Natural killer cell (primary cell): ENCODE data around the gene HIRA. TPM values are rescaled to one million over a fixed set of nuclear protein-coding genes. Genes with fewer than 3 reads are reported as not detected.

ENCODE experiments used
- ATAC-seq, 3 donors: fragments of 150-1000 bp in 2 of 3; fragments of 200-7000 bp in 1 of 3; cut with Tn5 transposase; 1 replicate in 1 of 3; 2 replicates in 2 of 3; pipeline ENCODE4 v1.10.0; 2021; ENCODE audit warnings: mild to moderate bottlenecking in 2 of 3, moderate library complexity in 2 of 3
- DNase-seq, 2 donors: peaks; one replicate each; pipeline versions ENCODE4 v3.0.0 to v3.0.0-alpha.2; 2013 to 2021; ENCODE audit warnings: mixed read lengths in 1 of 2
- H3K27ac ChIP-seq: one replicate; pipeline ENCODE4 v1.5.1; 2013; ENCODE audit warnings: mild to moderate bottlenecking, low read length
- H3K27me3 ChIP-seq: one replicate; pipeline ENCODE4 v1.6.1; 2013; ENCODE audit warnings: low read length; ENCODE audit not compliant: control insufficient read depth, insufficient read depth
- H3K36me3 ChIP-seq: one replicate; pipeline ENCODE4 v1.6.1; 2013; ENCODE audit warnings: low read length; ENCODE audit not compliant: control insufficient read depth, insufficient read depth
- H3K4me1 ChIP-seq: one replicate; pipeline ENCODE4 v1.6.1; 2013; ENCODE audit warnings: low read length; ENCODE audit not compliant: control insufficient read depth, insufficient read depth
- H3K4me3 ChIP-seq: one replicate; pipeline ENCODE4 v1.5.1; 2013; ENCODE audit warnings: low read length
- H3K9me3 ChIP-seq: one replicate; pipeline ENCODE4 v1.6.1; 2013; ENCODE audit warnings: low read length; ENCODE audit not compliant: control insufficient read depth, insufficient read depth
- H3K27ac Mint-ChIP-seq, 2 donors: one replicate each; pipeline ENCODE4 v1.8.0; 2022; ENCODE audit warnings: mild to moderate bottlenecking in 2 of 2, mixed read lengths in 2 of 2, moderate library complexity in 1 of 2
- H3K27me3 Mint-ChIP-seq, 2 donors: one replicate each; pipeline ENCODE4 v1.8.0; 2022; ENCODE audit warnings: low read depth in 2 of 2, mixed read lengths in 2 of 2
- H3K36me3 Mint-ChIP-seq: one replicate; pipeline ENCODE4 v1.8.0; 2022; ENCODE audit warnings: mixed read lengths
- H3K4me1 Mint-ChIP-seq, 2 donors: one replicate each; pipeline ENCODE4 v1.8.0; 2022; ENCODE audit warnings: mixed read lengths in 2 of 2
- H3K4me3 Mint-ChIP-seq: one replicate; pipeline ENCODE4 v1.8.0; 2022; ENCODE audit warnings: mild to moderate bottlenecking, moderate library complexity, mixed read lengths
- H3K9me3 Mint-ChIP-seq, 2 donors: one replicate each; pipeline ENCODE4 v1.8.0; 2022; ENCODE audit warnings: mixed read lengths in 2 of 2
- WGBS: methylation state at CpG from one replicate; pipeline ENCODE4 v1.1.7; 2013; ENCODE audit warnings: missing lambda C conversion rate; ENCODE audit not compliant: insufficient coverage; 5-methylcytosine and 5-hydroxymethylcytosine counted together
- intact Hi-C: fragments of 100-400 bp; cut with micrococcal nuclease; formaldehyde crosslinking; loops from one replicate; pipeline ENCODE4 v1.14.2; 2022
- total RNA-seq, 4 donors: library from RNA; stranded (reverse); fragments of 120-200 nt in 1 of 4; gene quantifications; one replicate each; pipeline versions ENCODE4 v1.2.3 to v1.2.4, GENCODE V29; 2013 to 2022
- TF ChIP-seq, protein P1 (sequence below): fragments of 200-600 bp; IDR thresholded peaks from one replicate; pipeline ENCODE4 v1.8.0; 2022; ENCODE audit warnings: antibody characterized with exemption

The HIRA gene
- total RNA-seq, 3 donors from 2014 or later (not counting 1 experiment from before 2014, with no cell fraction given) = 49.6 to 75.9 (median 50.9) TPM

DNA sequence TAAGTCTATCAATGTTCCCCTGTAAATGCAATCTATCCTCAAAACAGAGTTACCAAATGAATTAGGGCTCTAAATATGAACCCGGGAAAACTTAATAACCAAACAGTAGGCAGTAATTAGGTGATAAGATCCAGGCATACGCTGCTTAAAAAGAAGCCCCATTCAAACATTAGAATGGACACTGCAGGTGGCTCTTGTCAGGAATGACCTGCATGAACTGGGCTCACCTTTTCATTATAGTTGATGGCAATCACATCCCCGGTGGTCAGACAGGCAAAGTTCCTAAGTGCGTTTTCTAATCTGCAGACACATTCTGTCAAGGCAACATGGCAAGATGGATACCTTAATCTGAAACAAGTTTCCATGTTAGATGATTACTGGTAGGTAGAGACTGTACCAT is 33.4 kb upstream of the HIRA start:
- DNase-seq (no peak), ATAC-seq (no peak)
- Mint-ChIP-seq H3K27ac (no peak overlapping the region), H3K4me3 (no peak overlapping the region), H3K27me3 (no peaks in the 10 kb centered on the region), H3K9me3 (no peaks in the 10 kb centered on the region), H3K36me3 (peaks cover 7% of the 10 kb centered on the region), H3K4me1 (peaks cover 0 to 7% of the 10 kb centered on the region in 2 donors)
- Histone ChIP-seq H3K27ac (no peak overlapping the region), H3K36me3 (peaks cover 77% of the 10 kb centered on the region), H3K4me1 (no peaks in the 10 kb centered on the region), H3K9me3 (no peaks in the 10 kb centered on the region), H3K27me3 (no peaks in the 10 kb centered on the region), H3K4me3 (no peak overlapping the region)
- TF ChIP-seq, protein P1, sequence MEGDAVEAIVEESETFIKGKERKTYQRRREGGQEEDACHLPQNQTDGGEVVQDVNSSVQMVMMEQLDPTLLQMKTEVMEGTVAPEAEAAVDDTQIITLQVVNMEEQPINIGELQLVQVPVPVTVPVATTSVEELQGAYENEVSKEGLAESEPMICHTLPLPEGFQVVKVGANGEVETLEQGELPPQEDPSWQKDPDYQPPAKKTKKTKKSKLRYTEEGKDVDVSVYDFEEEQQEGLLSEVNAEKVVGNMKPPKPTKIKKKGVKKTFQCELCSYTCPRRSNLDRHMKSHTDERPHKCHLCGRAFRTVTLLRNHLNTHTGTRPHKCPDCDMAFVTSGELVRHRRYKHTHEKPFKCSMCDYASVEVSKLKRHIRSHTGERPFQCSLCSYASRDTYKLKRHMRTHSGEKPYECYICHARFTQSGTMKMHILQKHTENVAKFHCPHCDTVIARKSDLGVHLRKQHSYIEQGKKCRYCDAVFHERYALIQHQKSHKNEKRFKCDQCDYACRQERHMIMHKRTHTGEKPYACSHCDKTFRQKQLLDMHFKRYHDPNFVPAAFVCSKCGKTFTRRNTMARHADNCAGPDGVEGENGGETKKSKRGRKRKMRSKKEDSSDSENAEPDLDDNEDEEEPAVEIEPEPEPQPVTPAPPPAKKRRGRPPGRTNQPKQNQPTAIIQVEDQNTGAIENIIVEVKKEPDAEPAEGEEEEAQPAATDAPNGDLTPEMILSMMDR = no peak
- WGBS = 95% methylated on average over 4 of the region's 4 CpGs
- intact Hi-C loops = no loop called here

GRCh38 chr22:19464546-19464945 is 33.0 kb upstream of the HIRA start:
- Histone ChIP-seq H3K27me3 (no peaks in the 10 kb centered on the region), H3K36me3 (peaks cover 73% of the 10 kb centered on the region), H3K27ac (no peak overlapping the region), H3K4me1 (no peaks in the 10 kb centered on the region), H3K9me3 (no peaks in the 10 kb centered on the region), H3K4me3 (no peak overlapping the region)
- H3K4me1 Mint-ChIP-seq = peaks cover 0 to 4% of the 10 kb centered on the region in 2 donors
- no peak overlapping the region for H3K27ac Mint-ChIP-seq
- ATAC-seq (no peak), DNase-seq (no peak)
- H3K27me3 Mint-ChIP-seq = no peaks in the 10 kb centered on the region
- TF ChIP-seq, protein P1 = no peak
- H3K9me3 Mint-ChIP-seq = no peaks in the 10 kb centered on the region
- peaks cover 7% of the 10 kb centered on the region for H3K36me3 Mint-ChIP-seq
- H3K4me3 Mint-ChIP-seq = no peak overlapping the region
- WGBS = 83% methylated on average over 1 of the region's 1 CpG
- intact Hi-C loops = no loop called here

GRCh38 chr22:19463491-19464469 is 32.2 kb upstream of the HIRA start:
- Mint-ChIP-seq H3K27ac (no peak overlapping the region), H3K36me3 (peaks cover 2% of the 10 kb centered on the region), H3K4me1 (no peaks in the 10 kb centered on the region), H3K9me3 (no peaks in the 10 kb centered on the region), H3K27me3 (no peaks in the 10 kb centered on the region), H3K4me3 (no peak overlapping the region)
- no peak overlapping the region for H3K4me3 ChIP-seq
- intact Hi-C loops = no loop called here
- H3K27ac ChIP-seq = no peak overlapping the region
- no peak for ATAC-seq
- TF ChIP-seq, protein P1 = no peak
- no peaks in the 10 kb centered on the region for H3K27me3 ChIP-seq
- peaks cover 65% of the 10 kb centered on the region for H3K36me3 ChIP-seq
- no peaks in the 10 kb centered on the region for H3K4me1 ChIP-seq
- no peaks in the 10 kb centered on the region for H3K9me3 ChIP-seq
- 88% methylated on average over 6 of the region's 7 CpGs for WGBS
- no peak for DNase-seq
